Naive thymus-derived CD4-positive, alpha-beta T cell (primary cell): Measurements from ENCODE around the gene TMEM263. TPM values are rescaled to one million over a fixed set of nuclear protein-coding genes. Genes with fewer than 3 reads are reported as not detected.
"Not testable (repeated sequence)": the region's sequence is repeated elsewhere in the genome, so short reads cannot be mapped to it uniquely, and the experiment has no call there.

ENCODE experiments used
- ATAC-seq: fragments of 150-1000 bp; cut with Tn5 transposase; 2 replicates; pipeline ENCODE4 v1.10.0; 2021; ENCODE audit warnings: mild to moderate bottlenecking, moderate library complexity
- CTCF ChIA-PET: fragments of 350-600 bp; sonication (Branson Sonifier 250); formaldehyde crosslinking; loops from one replicate; lab custom pipeline; 2021; ENCODE audit warnings: antibody characterized with exemption; lab: Charles Lee
- POLR2A ChIA-PET: fragments of 350-600 bp; sonication (Branson Sonifier 250); formaldehyde crosslinking; loops from one replicate; lab custom pipeline; 2021; ENCODE audit warnings: antibody characterized with exemption, inconsistent platforms; lab: Charles Lee
- DNase-seq, 9 donors: peaks; one replicate each; pipeline versions ENCODE4 v3.0.0 to v3.0.0-alpha.2; 2020 to 2022; ENCODE audit warnings: mixed read lengths in 1 of 9
- H3K27ac ChIP-seq: one replicate; pipeline ENCODE4 v1.7.0; 2013; ENCODE audit warnings: mild to moderate bottlenecking, low read depth, low read length, moderate library complexity
- H3K27me3 ChIP-seq, 2 donors: one replicate each; pipeline ENCODE4 v1.7.0; 2013; ENCODE audit warnings: low read length in 2 of 2, mild to moderate bottlenecking in 2 of 2, moderate library complexity in 2 of 2; ENCODE audit not compliant: control insufficient read depth in 2 of 2, insufficient read depth in 2 of 2
- H3K36me3 ChIP-seq, 3 experiments: 1 replicate in 2 of 3; 2 replicates in 1 of 3; pipeline ENCODE4 v1.7.0; 2013; ENCODE audit warnings: low read length in 3 of 3, mild to moderate bottlenecking in 3 of 3, moderate library complexity in 1 of 3; ENCODE audit not compliant: insufficient read depth in 3 of 3, control insufficient read depth in 2 of 3
- H3K4me1 ChIP-seq, 2 donors: one replicate each; pipeline ENCODE4 v1.7.0; 2013; ENCODE audit warnings: low read length in 2 of 2, mild to moderate bottlenecking in 2 of 2, moderate library complexity in 1 of 2; ENCODE audit not compliant: control insufficient read depth in 2 of 2, insufficient read depth in 2 of 2
- H3K4me3 ChIP-seq: 2 replicates; pipeline ENCODE4 v1.7.0; 2013; ENCODE audit warnings: mild to moderate bottlenecking, low read length
- H3K9me3 ChIP-seq, 3 experiments: 1 replicate in 2 of 3; 2 replicates in 1 of 3; pipeline ENCODE4 v1.7.0; 2013; ENCODE audit warnings: low read length in 3 of 3; ENCODE audit not compliant: control insufficient read depth in 2 of 3
- H3K27ac Mint-ChIP-seq, 9 donors: one replicate each; pipeline ENCODE4 v1.8.0; 2020 to 2022; ENCODE audit warnings: mixed read lengths in 9 of 9, mild to moderate bottlenecking in 8 of 9, moderate library complexity in 5 of 9, inconsistent platforms in 2 of 9
- H3K27me3 Mint-ChIP-seq, 5 donors: one replicate each; pipeline ENCODE4 v1.8.0; 2021 to 2022; ENCODE audit warnings: mixed read lengths in 5 of 5, mild to moderate bottlenecking in 1 of 5
- H3K36me3 Mint-ChIP-seq, 5 donors: one replicate each; pipeline ENCODE4 v1.8.0; 2020 to 2022; ENCODE audit warnings: mixed read lengths in 5 of 5, mild to moderate bottlenecking in 3 of 5, inconsistent platforms in 1 of 5
- H3K4me1 Mint-ChIP-seq, 7 donors: one replicate each; pipeline ENCODE4 v1.8.0; 2020 to 2022; ENCODE audit warnings: mixed read lengths in 7 of 7, mild to moderate bottlenecking in 3 of 7, inconsistent platforms in 1 of 7
- H3K4me3 Mint-ChIP-seq, 10 donors: one replicate each; pipeline ENCODE4 v1.8.0; 2020 to 2022; ENCODE audit warnings: mild to moderate bottlenecking in 10 of 10, mixed read lengths in 10 of 10, moderate library complexity in 6 of 10, inconsistent platforms in 2 of 10
- H3K9me3 Mint-ChIP-seq, 11 donors: one replicate each; pipeline ENCODE4 v1.8.0; 2020 to 2022; ENCODE audit warnings: mixed read lengths in 11 of 11, mild to moderate bottlenecking in 4 of 11, inconsistent platforms in 1 of 11, moderate library complexity in 1 of 11
- intact Hi-C, 2 donors: fragments of 100-400 bp; cut with micrococcal nuclease; formaldehyde crosslinking; loops; one replicate each; pipeline ENCODE4 v1.15.1; 2023
- polyA plus RNA-seq, 2 donors: library from polyadenylated mRNA; unstranded; fragments of 300-500 nt; fragmentation: Illumina TruSeq; gene quantifications; one replicate each; pipeline ENCODE4 v1.2.3, GENCODE V29; 2021
- total RNA-seq, 6 experiments: library from RNA in 5 of 6; stranded (reverse) in 5 of 6; gene quantifications; 1 replicate in 5 of 6; 2 replicates in 1 of 6; pipeline ENCODE4 v1.2.3 and lab custom pipeline; 2021 to 2026

TMEM263 gene
- total and polyA plus RNA-seq, 7 experiments from 2014 or later, result 20.0 to 47.8 (median 40.0) TPM

DNA sequence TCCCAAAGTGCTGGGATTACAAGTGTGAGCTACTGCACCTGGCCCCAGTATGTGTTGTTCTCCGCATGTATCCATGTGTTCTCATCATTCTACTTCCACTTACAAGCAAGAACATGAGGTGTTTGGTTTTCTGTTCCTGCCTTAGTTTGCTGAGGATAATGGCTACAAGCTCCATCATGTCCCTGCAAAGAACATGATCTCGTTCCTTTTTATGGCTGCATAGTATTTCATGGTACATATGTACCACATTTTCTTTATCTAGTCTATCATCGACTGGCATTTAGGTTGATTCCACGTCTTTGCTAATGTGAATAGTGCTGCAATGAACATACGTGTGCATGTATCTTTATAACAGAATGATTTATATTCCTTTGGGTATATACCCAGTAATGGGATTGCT lies 40.4 kb downstream of the TMEM263 start:
- H3K4me3 ChIP-seq, H3K9me3 Mint-ChIP-seq, DNase-seq, H3K9me3 ChIP-seq, H3K4me1 Mint-ChIP-seq, H3K27me3 ChIP-seq, intact Hi-C loops, POLR2A ChIA-PET, ATAC-seq, H3K27ac ChIP-seq, H3K4me1 ChIP-seq, H3K27me3 Mint-ChIP-seq, H3K4me3 Mint-ChIP-seq, H3K27ac Mint-ChIP-seq: not testable (repeated sequence)
- peaks cover 0 to 19% (median 0%) of the 10 kb centered on the region in 3 experiments for H3K36me3 ChIP-seq
- peaks cover 10 to 42% (median 21%) of the 10 kb centered on the region in 5 donors for H3K36me3 Mint-ChIP-seq
- CTCF ChIA-PET, result interaction anchor here (0.6 kb wide), 1 partner anchor 67 kb away, joined by 3 read pairs; no protein-coding TSS in a partner anchor

DNA sequence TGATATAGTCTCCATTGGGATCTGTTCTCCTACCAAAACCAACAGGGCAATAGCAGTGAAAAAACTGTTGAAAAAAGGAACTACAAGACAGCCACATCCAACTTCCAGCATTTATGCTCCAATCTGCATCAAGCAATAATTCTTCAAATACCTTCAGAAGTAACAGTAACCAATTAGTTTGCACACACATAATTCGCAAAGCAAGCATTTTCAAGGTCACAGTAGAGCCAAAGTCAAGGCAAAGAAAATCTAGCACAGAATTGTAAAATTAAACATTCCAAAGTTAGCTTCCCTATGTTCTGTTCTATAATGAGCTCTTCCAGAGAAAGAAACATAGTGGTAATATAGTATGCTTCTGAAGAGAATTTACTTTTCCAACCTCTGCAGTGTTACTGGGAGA lies 42.2 kb downstream of the TMEM263 start:
- POLR2A ChIA-PET, result no interaction called here
- no peaks in the 10 kb centered on the region for H3K4me1 Mint-ChIP-seq
- peaks cover 12 to 58% (median 25%) of the 10 kb centered on the region in 5 donors for H3K36me3 Mint-ChIP-seq
- H3K27ac Mint-ChIP-seq, result no peak overlapping the region
- ATAC-seq, result no peak
- Histone ChIP-seq H3K27ac (no peak overlapping the region), H3K4me3 (no peak overlapping the region), H3K36me3 (peaks cover 0 to 24% (median 0%) of the 10 kb centered on the region in 3 experiments), H3K4me1 (no peaks in the 10 kb centered on the region), H3K9me3 (no peaks in the 10 kb centered on the region), H3K27me3 (no peaks in the 10 kb centered on the region)
- H3K4me3 Mint-ChIP-seq, result no peak overlapping the region
- CTCF ChIA-PET, result interaction anchor here (0.6 to 0.7 kb wide), 2 partner anchors 10 to 1551 kb away, joined by 3 to 5 read pairs; no protein-coding TSS in a partner anchor
- H3K9me3 Mint-ChIP-seq, result peaks cover 0 to 5% (median 0%) of the 10 kb centered on the region in 11 donors
- DNase-seq, result no peak
- intact Hi-C loops, result no loop called here
- no peaks in the 10 kb centered on the region for H3K27me3 Mint-ChIP-seq

DNA sequence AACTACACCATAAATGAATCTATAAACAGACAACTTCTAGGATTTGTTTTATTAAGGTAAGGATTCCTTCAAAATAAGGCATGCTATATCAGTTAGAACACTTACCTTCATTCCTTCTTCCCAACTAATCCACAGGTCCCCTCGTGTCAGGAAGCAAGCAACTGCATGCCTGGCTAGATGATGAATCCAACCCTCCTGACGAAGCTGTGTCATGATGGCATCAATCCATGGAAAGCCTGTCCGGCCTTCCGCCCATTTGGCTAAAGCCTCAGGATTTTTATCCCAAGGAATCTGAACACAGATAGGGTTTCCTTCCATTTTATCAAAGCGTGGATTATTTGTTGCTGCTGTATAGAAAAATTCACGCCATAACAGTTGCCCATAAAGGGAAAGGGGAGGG lies 43.7 kb downstream of the TMEM263 start:
- H3K9me3 Mint-ChIP-seq, result peaks cover 0 to 5% (median 0%) of the 10 kb centered on the region in 11 donors
- Histone ChIP-seq H3K27ac (no peak overlapping the region), H3K27me3 (no peaks in the 10 kb centered on the region), H3K4me3 (no peak overlapping the region), H3K9me3 (no peaks in the 10 kb centered on the region), H3K36me3 (peaks cover 0 to 24% (median 0%) of the 10 kb centered on the region in 3 experiments), H3K4me1 (no peaks in the 10 kb centered on the region)
- no peak overlapping the region for H3K4me3 Mint-ChIP-seq
- ChIA-PET POLR2A (no interaction called here), CTCF (interaction anchor here (0.6 kb wide), 1 partner anchor 12 kb away, joined by 3 read pairs; the partner anchor contains the start of gene MTERF2)
- H3K27me3 Mint-ChIP-seq, result no peaks in the 10 kb centered on the region
- ATAC-seq, result no peak
- peaks cover 12 to 53% (median 30%) of the 10 kb centered on the region in 5 donors for H3K36me3 Mint-ChIP-seq
- H3K27ac Mint-ChIP-seq, result no peak overlapping the region
- H3K4me1 Mint-ChIP-seq, result no peaks in the 10 kb centered on the region
- no peak for DNase-seq
- intact Hi-C loops, result no loop called here

DNA sequence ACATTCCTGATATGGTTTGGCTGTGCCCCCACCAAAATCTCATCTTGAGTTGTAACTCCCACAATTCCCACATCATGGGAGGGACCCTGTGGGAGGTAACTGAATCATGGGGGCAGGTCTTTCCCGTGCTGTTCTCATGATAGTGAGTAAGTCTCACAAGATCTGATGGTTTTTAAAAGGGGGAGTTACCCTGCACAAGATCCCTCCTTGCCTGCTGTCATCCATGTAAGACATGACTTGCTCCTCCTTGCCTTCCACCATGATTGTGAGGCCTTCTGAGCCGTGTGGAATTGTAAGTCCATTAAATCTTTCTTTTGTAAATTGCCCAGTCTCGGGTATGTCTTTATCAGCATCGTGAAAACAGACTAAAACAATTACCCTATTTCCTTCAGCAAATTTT lies 47.0 kb downstream of the TMEM263 start:
- H3K9me3 Mint-ChIP-seq, H3K9me3 ChIP-seq, H3K27me3 Mint-ChIP-seq, H3K27me3 ChIP-seq, intact Hi-C loops, H3K27ac Mint-ChIP-seq, H3K4me3 Mint-ChIP-seq, POLR2A ChIA-PET, H3K4me1 Mint-ChIP-seq, H3K4me1 ChIP-seq, H3K4me3 ChIP-seq, ATAC-seq, H3K27ac ChIP-seq, CTCF ChIA-PET, DNase-seq: not testable (repeated sequence)
- H3K36me3 Mint-ChIP-seq, result peaks cover 5 to 34% (median 13%) of the 10 kb centered on the region in 5 donors
- peaks cover 0 to 17% (median 0%) of the 10 kb centered on the region in 3 experiments for H3K36me3 ChIP-seq

GRCh38 chr12:107007411-107007810 lies 51.7 kb downstream of the TMEM263 start:
- Histone ChIP-seq H3K27ac (no peak overlapping the region), H3K4me3 (no peak overlapping the region), H3K27me3 (no peaks in the 10 kb centered on the region), H3K4me1 (no peaks in the 10 kb centered on the region), H3K9me3 (no peaks in the 10 kb centered on the region), H3K36me3 (no peaks in the 10 kb centered on the region)
- H3K4me1 Mint-ChIP-seq, result peaks cover 0 to 1% (median 0%) of the 10 kb centered on the region in 7 donors
- H3K27me3 Mint-ChIP-seq, result no peaks in the 10 kb centered on the region
- CTCF ChIA-PET, result no interaction called here
- no peak overlapping the region for H3K4me3 Mint-ChIP-seq
- H3K9me3 Mint-ChIP-seq, result peaks cover 0 to 2% (median 0%) of the 10 kb centered on the region in 11 donors
- POLR2A ChIA-PET, result no interaction called here
- DNase-seq (no peak), ATAC-seq (no peak)
- peak overlapping the region in 1 of 9 donors; percentile 31 for H3K27ac Mint-ChIP-seq
- intact Hi-C loops, result no loop called here
- peaks cover 0 to 25% (median 7%) of the 10 kb centered on the region in 5 donors for H3K36me3 Mint-ChIP-seq

DNA sequence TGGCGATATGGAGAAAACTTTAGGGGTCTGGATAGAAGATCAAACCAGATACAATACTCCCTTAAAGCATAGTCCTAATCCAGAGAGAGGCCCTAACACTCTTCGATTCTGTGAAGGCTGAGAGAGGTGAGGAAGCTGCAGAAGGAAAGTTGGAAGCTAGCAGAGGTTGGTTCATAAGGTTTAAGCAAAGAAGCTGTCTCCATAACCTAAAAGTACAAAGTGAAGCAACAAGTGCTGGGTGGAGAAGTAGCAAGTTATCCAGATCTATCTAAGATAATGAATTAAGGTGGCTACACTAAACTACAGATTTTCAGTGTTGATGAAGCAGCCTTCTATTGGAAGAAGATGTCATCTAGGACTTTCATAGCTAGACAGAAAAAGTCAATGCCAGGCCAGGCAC lies 55.8 kb downstream of the TMEM263 start:
- H3K27me3 Mint-ChIP-seq, result no peaks in the 10 kb centered on the region
- CTCF ChIA-PET, result no interaction called here
- Histone ChIP-seq H3K4me3 (no peak overlapping the region), H3K4me1 (no peaks in the 10 kb centered on the region), H3K9me3 (no peaks in the 10 kb centered on the region), H3K27ac (no peak overlapping the region), H3K27me3 (no peaks in the 10 kb centered on the region), H3K36me3 (no peaks in the 10 kb centered on the region)
- POLR2A ChIA-PET, result no interaction called here
- H3K4me3 Mint-ChIP-seq, result no peak overlapping the region
- H3K27ac Mint-ChIP-seq, result no peak overlapping the region
- no peak for DNase-seq
- intact Hi-C loops, result loop anchor here in 1 of 2 donors (5.0 kb wide), 1 partner anchor 81 kb away; the partner anchor contains the start of gene CRY1
- H3K36me3 Mint-ChIP-seq, result peaks cover 0 to 31% (median 3%) of the 10 kb centered on the region in 5 donors
- H3K4me1 Mint-ChIP-seq, result peaks cover 0 to 1% (median 0%) of the 10 kb centered on the region in 7 donors
- ATAC-seq, result no peak
- H3K9me3 Mint-ChIP-seq, result peaks cover 0 to 2% (median 0%) of the 10 kb centered on the region in 11 donors
